Neural cell (in vitro differentiated cells): ENCODE data around the gene AXL. TPM values are rescaled to one million over a fixed set of nuclear protein-coding genes. Genes with fewer than 3 reads are reported as not detected.

Experiments
- H2AFZ ChIP-seq: fragments of 200-600, 300-800 bp; sonication (generic), shearing (Covaris generic); 2 replicates; pipeline ENCODE4 v1.6.0; 2014; ENCODE audit warnings: low read depth, mild to moderate bottlenecking, antibody characterized with exemption, low read length, moderate library complexity
- H3F3A ChIP-seq: fragments of 200-600 bp; shearing (Covaris generic); 2 replicates; pipeline ENCODE4 v1.6.1; 2016; ENCODE audit warnings: mild to moderate bottlenecking, moderate library complexity, mixed read lengths, antibody characterized with exemption, low read length; ENCODE audit not compliant: insufficient read depth, poor library complexity, severe bottlenecking
- H3K27ac ChIP-seq: fragments of 200-600, 300-800 bp; sonication (generic), shearing (Covaris generic); 2 replicates; pipeline ENCODE4 v1.5.1; 2014; ENCODE audit warnings: mild to moderate bottlenecking, low read length, moderate library complexity
- H3K27me3 ChIP-seq: fragments of 300-800, 200-600 bp; sonication (generic), shearing (Covaris generic); 2 replicates; pipeline ENCODE4 v1.6.0; 2014; ENCODE audit warnings: mild to moderate bottlenecking, low read depth, low read length, moderate library complexity; ENCODE audit not compliant: insufficient read depth
- H3K36me3 ChIP-seq: fragments of 300-800, 200-600 bp; sonication (generic), shearing (Covaris generic); 2 replicates; pipeline ENCODE4 v1.5.1; 2014; ENCODE audit warnings: mild to moderate bottlenecking, antibody characterized with exemption, low read length, moderate library complexity; ENCODE audit not compliant: insufficient read depth
- H3K4me2 ChIP-seq: fragments of 300-800, 200-600 bp; sonication (generic), shearing (Covaris generic); 2 replicates; pipeline ENCODE4 v1.6.0; 2014; ENCODE audit warnings: mild to moderate bottlenecking, low read length
- H3K4me3 ChIP-seq: fragments of 300-800, 200-600 bp; sonication (generic), shearing (Covaris generic); 2 replicates; pipeline ENCODE4 v1.5.1; 2014; ENCODE audit warnings: mild to moderate bottlenecking, low read length, moderate library complexity
- H3K79me2 ChIP-seq: fragments of 200-600 bp; shearing (Covaris generic); replicated peaks from 2 replicates; pipeline ENCODE4 v1.6.0; 2014; ENCODE audit warnings: mild to moderate bottlenecking, low read length, moderate library complexity; ENCODE audit not compliant: insufficient read depth
- H3K9ac ChIP-seq: fragments of 300-800, 200-600 bp; sonication (generic), shearing (Covaris generic); 2 replicates; pipeline ENCODE4 v1.6.1; 2016; ENCODE audit warnings: mild to moderate bottlenecking, low read length, mixed read lengths
- H3K9me2 ChIP-seq: fragments of 200-600 bp; shearing (Covaris generic); 2 replicates; pipeline ENCODE4 v1.6.1; 2016; ENCODE audit warnings: mild to moderate bottlenecking, low read length, mixed read lengths; ENCODE audit not compliant: insufficient read depth
- H3K9me3 ChIP-seq: fragments of 200-600, 300-800 bp; sonication (generic), shearing (Covaris generic); 2 replicates; pipeline ENCODE4 v1.6.1; 2016; ENCODE audit warnings: mild to moderate bottlenecking, mixed run types, low read length, moderate library complexity, mixed read lengths
- H4K20me1 ChIP-seq: fragments of 200-600 bp; shearing (Covaris generic); 2 replicates; pipeline ENCODE4 v1.6.1; 2016; ENCODE audit warnings: mild to moderate bottlenecking, mixed run types; ENCODE audit not compliant: insufficient read depth
- CTCF ChIP-seq: fragments of 450-650 bp; IDR thresholded peaks from 2 replicates; pipeline ENCODE4 v1.5.1; 2014; ENCODE audit warnings: antibody characterized with exemption, mild to moderate bottlenecking, moderate library complexity; ENCODE audit not compliant: poor library complexity, severe bottlenecking
- EP300 ChIP-seq: fragments of 450-650 bp; conservative IDR thresholded peaks from 2 replicates; pipeline ENCODE4 v1.6.1; 2014; ENCODE audit warnings: antibody characterized with exemption, mild to moderate bottlenecking, moderate library complexity; ENCODE audit not compliant: poor library complexity, severe bottlenecking
- EZH2 ChIP-seq: fragments of 200-600, 300-800 bp; shearing (Covaris generic), sonication (generic); IDR thresholded peaks from 2 replicates; pipeline ENCODE4 v1.6.1; 2014; ENCODE audit warnings: antibody characterized with exemption, low read length, borderline replicate concordance, mild to moderate bottlenecking; ENCODE audit not compliant: insufficient read depth, poor library complexity, severe bottlenecking
- MXI1 ChIP-seq: fragments of 450-650 bp; conservative IDR thresholded peaks from 2 replicates; pipeline ENCODE4 v1.6.1; 2014; ENCODE audit warnings: antibody characterized with exemption, mild to moderate bottlenecking; ENCODE audit not compliant: poor library complexity, severe bottlenecking
- POLR2AphosphoS5 ChIP-seq: IDR thresholded peaks from 2 replicates; pipeline ENCODE4 v1.6.1; 2012
- RAD21 ChIP-seq: fragments of 450-650 bp; conservative IDR thresholded peaks from 2 replicates; pipeline ENCODE4 v1.6.1; 2014; ENCODE audit warnings: antibody characterized with exemption, mild to moderate bottlenecking, moderate library complexity
- SMC3 ChIP-seq: fragments of 450-650 bp; conservative IDR thresholded peaks from 2 replicates; pipeline ENCODE4 v1.6.1; 2014; ENCODE audit warnings: antibody characterized with exemption, mild to moderate bottlenecking, moderate library complexity; ENCODE audit not compliant: poor library complexity
- TAF1 ChIP-seq: IDR thresholded peaks from 2 replicates; pipeline ENCODE4 v1.6.1; 2012; ENCODE audit warnings: low read depth
- polyA plus RNA-seq: library from polyadenylated mRNA; depleted of rRNA; stranded (reverse); fragments of >200 nt; gene quantifications from 2 replicates; pipeline ENCODE4 v1.2.3, GENCODE V29; 2014
- TF ChIP-seq, protein P1 (sequence below): IDR thresholded peaks from 2 replicates; pipeline ENCODE4 v1.6.1; 2012; ENCODE audit warnings: borderline replicate concordance

The AXL gene
- polyA plus RNA-seq, 1 donor from 2014 or later, result 0.10 TPM

GRCh38 chr19:41189425-41190065 is 29.5 kb upstream of the AXL start:
- no peak overlapping the region for H3K4me2 ChIP-seq
- H3K9ac ChIP-seq, result no peak overlapping the region
- H3K27me3 ChIP-seq, result peaks cover 22% of the 10 kb centered on the region
- no peaks in the 10 kb centered on the region for H3K9me2 ChIP-seq
- no peaks in the 10 kb centered on the region for H3K79me2 ChIP-seq
- no peaks in the 10 kb centered on the region for H3F3A ChIP-seq
- no peaks in the 10 kb centered on the region for H3K9me3 ChIP-seq
- H3K4me3 ChIP-seq, result no peak overlapping the region
- no peak overlapping the region for H3K27ac ChIP-seq
- no peaks in the 10 kb centered on the region for H3K36me3 ChIP-seq
- no peak overlapping the region for H2AFZ ChIP-seq
- TF ChIP-seq SMC3 (no peak), RAD21 (no peak), EP300 (no peak), CTCF (no peak), MXI1 (no peak), POLR2AphosphoS5 (no peak), EZH2 (no peak), TAF1 (no peak)
- TF ChIP-seq, protein P1, sequence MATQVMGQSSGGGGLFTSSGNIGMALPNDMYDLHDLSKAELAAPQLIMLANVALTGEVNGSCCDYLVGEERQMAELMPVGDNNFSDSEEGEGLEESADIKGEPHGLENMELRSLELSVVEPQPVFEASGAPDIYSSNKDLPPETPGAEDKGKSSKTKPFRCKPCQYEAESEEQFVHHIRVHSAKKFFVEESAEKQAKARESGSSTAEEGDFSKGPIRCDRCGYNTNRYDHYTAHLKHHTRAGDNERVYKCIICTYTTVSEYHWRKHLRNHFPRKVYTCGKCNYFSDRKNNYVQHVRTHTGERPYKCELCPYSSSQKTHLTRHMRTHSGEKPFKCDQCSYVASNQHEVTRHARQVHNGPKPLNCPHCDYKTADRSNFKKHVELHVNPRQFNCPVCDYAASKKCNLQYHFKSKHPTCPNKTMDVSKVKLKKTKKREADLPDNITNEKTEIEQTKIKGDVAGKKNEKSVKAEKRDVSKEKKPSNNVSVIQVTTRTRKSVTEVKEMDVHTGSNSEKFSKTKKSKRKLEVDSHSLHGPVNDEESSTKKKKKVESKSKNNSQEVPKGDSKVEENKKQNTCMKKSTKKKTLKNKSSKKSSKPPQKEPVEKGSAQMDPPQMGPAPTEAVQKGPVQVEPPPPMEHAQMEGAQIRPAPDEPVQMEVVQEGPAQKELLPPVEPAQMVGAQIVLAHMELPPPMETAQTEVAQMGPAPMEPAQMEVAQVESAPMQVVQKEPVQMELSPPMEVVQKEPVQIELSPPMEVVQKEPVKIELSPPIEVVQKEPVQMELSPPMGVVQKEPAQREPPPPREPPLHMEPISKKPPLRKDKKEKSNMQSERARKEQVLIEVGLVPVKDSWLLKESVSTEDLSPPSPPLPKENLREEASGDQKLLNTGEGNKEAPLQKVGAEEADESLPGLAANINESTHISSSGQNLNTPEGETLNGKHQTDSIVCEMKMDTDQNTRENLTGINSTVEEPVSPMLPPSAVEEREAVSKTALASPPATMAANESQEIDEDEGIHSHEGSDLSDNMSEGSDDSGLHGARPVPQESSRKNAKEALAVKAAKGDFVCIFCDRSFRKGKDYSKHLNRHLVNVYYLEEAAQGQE, result no peak
- H4K20me1 ChIP-seq, result no peaks in the 10 kb centered on the region

DNA sequence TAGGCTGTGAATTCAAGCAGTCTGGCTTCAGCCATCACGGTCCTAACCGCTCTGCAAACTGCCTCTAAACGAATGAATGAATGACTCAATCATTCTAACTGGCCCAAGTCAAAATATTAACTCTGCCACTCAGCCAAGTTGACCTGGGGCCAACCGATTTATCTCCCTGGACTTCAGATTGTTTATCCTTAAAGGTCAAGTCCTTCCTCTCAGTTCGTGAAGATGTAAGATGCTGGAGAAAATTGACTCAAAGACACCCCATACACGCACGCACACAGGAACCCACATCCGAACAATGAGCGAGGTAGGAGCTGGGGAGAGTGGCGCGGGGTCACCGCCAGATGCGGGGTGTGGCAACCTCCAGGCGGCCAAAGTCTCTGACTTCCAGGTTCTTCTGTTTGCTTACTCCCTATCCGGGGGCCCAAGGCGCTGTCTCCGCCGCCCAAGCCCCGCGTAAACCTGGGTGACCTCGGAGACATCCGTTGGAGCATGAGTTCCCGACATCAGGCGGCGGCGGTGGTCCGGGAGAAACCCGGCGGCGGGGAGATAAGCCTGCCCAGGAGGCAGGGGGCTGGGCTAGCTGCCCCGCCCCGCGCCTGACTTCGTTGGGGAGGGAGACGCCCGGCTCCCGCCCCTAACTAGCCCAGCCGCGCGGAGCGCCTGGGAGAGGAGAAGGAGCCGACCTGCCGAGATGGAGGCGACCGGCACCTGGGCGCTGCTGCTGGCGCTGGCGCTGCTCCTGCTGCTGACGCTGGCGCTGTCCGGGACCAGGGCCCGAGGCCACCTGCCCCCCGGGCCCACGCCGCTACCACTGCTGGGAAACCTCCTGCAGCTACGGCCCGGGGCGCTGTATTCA is 26.2 kb upstream of the AXL start, which contains the start of gene CYP2S1:
CYP2S1 (plus strand) TSS at position 646 of the 856 bp plus-strand sequence; CDS start at position 692, 46 bp downstream.
- Histone ChIP-seq H3K36me3 (no peaks in the 10 kb centered on the region), H3K79me2 (no peaks in the 10 kb centered on the region), H3K4me3 (peak within 1 kb of the TSS; percentile 58), H2AFZ (no peak within 1 kb of the TSS), H3K9ac (peak within 1 kb of the TSS; percentile 5), H3F3A (no peaks in the 10 kb centered on the region), H4K20me1 (no peaks in the 10 kb centered on the region), H3K9me3 (no peaks in the 10 kb centered on the region), H3K4me2 (no peak within 1 kb of the TSS), H3K9me2 (no peaks in the 10 kb centered on the region), H3K27ac (no peak within 1 kb of the TSS), H3K27me3 (peaks cover 22% of the 10 kb centered on the region)
- TF ChIP-seq TAF1, result no peak
- TF ChIP-seq EZH2, result no peak
